Measurements from ENCODE around the gene NDUFV3.
"Not testable (repeated sequence)": the region's sequence is repeated elsewhere in the genome, so short reads cannot be mapped to it uniquely, and the experiment has no call there.

Gene NDUFV3

GRCh38 chr21:42846221-42846620, 46.9 kb upstream of the NDUFV3 start:
- no peak overlapping the region for H3K4me2 ChIP-seq (ENCODE audit: low read length)
- no peaks in the 10 kb centered on the region for H3K27me3 ChIP-seq (ENCODE audit: control insufficient read depth, low read length)
- H3K9me2 ChIP-seq (replicated peaks; ENCODE audit: control insufficient read depth, low read length): no peaks in the 10 kb centered on the region
- H4K20me1 ChIP-seq (ENCODE audit: control insufficient read depth, insufficient read depth, low read depth, low read length): peaks cover 4% of the 10 kb centered on the region; the same call in 1 of the 2 replicates
- H3K27ac ChIP-seq (ENCODE audit: low read depth, low read length): no peak overlapping the region
- H3K4me1 ChIP-seq (ENCODE audit: control insufficient read depth, low read length): no peaks in the 10 kb centered on the region
- H3K79me2 ChIP-seq (ENCODE audit: control insufficient read depth, low read length): peaks cover 78% of the 10 kb centered on the region
- H3K36me3 ChIP-seq (ENCODE audit: control insufficient read depth, low read length): peaks cover 88% of the 10 kb centered on the region
- H3K4me3 ChIP-seq (ENCODE audit: low read length): no peak overlapping the region
- no peaks in the 10 kb centered on the region for H3K9me3 ChIP-seq (ENCODE audit: control insufficient read depth, insufficient read depth, low read length)
- TF ChIP-seq CTCF (IDR thresholded peaks at IDR 0.05; ENCODE audit: low read depth, low read length, poor library complexity, severe bottlenecking) (no peak), EZH2phosphoT487 (IDR thresholded peaks at IDR 0.05; ENCODE audit: borderline replicate concordance, low read length) (no peak)
- no peaks in the 10 kb centered on the region for H3F3A ChIP-seq (ENCODE audit: control insufficient read depth, insufficient read depth)

- peaks cover 86% of the 10 kb centered on the region for H3K79me2 ChIP-seq (ENCODE audit: control insufficient read depth, low read length)
- H3K27ac ChIP-seq (ENCODE audit: low read depth, low read length): no peak overlapping the region
- no peak overlapping the region for H3K4me2 ChIP-seq (ENCODE audit: low read length)
- TF ChIP-seq EZH2phosphoT487 (IDR thresholded peaks at IDR 0.05; ENCODE audit: borderline replicate concordance, low read length) (no peak), CTCF (IDR thresholded peaks at IDR 0.05; ENCODE audit: low read depth, low read length, poor library complexity, severe bottlenecking) (no peak)
- no peaks in the 10 kb centered on the region for H3K4me1 ChIP-seq (ENCODE audit: control insufficient read depth, low read length)
- H3K9me2 ChIP-seq (replicated peaks; ENCODE audit: control insufficient read depth, low read length): no peaks in the 10 kb centered on the region
- H3K27me3 ChIP-seq (ENCODE audit: control insufficient read depth, low read length): no peaks in the 10 kb centered on the region
- H3F3A ChIP-seq (ENCODE audit: control insufficient read depth, insufficient read depth): no peaks in the 10 kb centered on the region
- no peak overlapping the region for H3K4me3 ChIP-seq (ENCODE audit: low read length)
- H3K36me3 ChIP-seq (ENCODE audit: control insufficient read depth, low read length): peaks cover 88% of the 10 kb centered on the region
- peaks cover 4% of the 10 kb centered on the region; the same call in 1 of the 2 replicates for H4K20me1 ChIP-seq (ENCODE audit: control insufficient read depth, insufficient read depth, low read depth, low read length)
- H3K9me3 ChIP-seq (ENCODE audit: control insufficient read depth, insufficient read depth, low read length): no peaks in the 10 kb centered on the region
Measured at GRCh38 chr21:42847051-42847707, 45.9 kb upstream of the NDUFV3 start.

- H3K9me2 ChIP-seq (replicated peaks; ENCODE audit: control insufficient read depth, low read length): no peaks in the 10 kb centered on the region
- H3K79me2 ChIP-seq (ENCODE audit: control insufficient read depth, low read length): peaks cover 84% of the 10 kb centered on the region
- H3K27ac ChIP-seq (ENCODE audit: low read depth, low read length): no peak overlapping the region
- H3K27me3 ChIP-seq (ENCODE audit: control insufficient read depth, low read length): no peaks in the 10 kb centered on the region
- no peaks in the 10 kb centered on the region for H3K9me3 ChIP-seq (ENCODE audit: control insufficient read depth, insufficient read depth, low read length)
- H3K36me3 ChIP-seq (ENCODE audit: control insufficient read depth, low read length): peaks cover 85% of the 10 kb centered on the region
- TF ChIP-seq EZH2phosphoT487 (IDR thresholded peaks at IDR 0.05; ENCODE audit: borderline replicate concordance, low read length) (no peak), CTCF (IDR thresholded peaks at IDR 0.05; ENCODE audit: low read depth, low read length, poor library complexity, severe bottlenecking) (no peak)
- no peak overlapping the region for H3K4me2 ChIP-seq (ENCODE audit: low read length)
- no peaks in the 10 kb centered on the region for H3F3A ChIP-seq (ENCODE audit: control insufficient read depth, insufficient read depth)
- H3K4me3 ChIP-seq (ENCODE audit: low read length): no peak overlapping the region
- H3K4me1 ChIP-seq (ENCODE audit: control insufficient read depth, low read length): no peaks in the 10 kb centered on the region
- peaks cover 4% of the 10 kb centered on the region; the same call in 1 of the 2 replicates for H4K20me1 ChIP-seq (ENCODE audit: control insufficient read depth, insufficient read depth, low read depth, low read length)
Measured at GRCh38 chr21:42847726-42848125, 45.4 kb upstream of the NDUFV3 start.

- not testable (repeated sequence) for H3K27ac ChIP-seq (ENCODE audit: low read depth, low read length); H3K9me2 ChIP-seq (replicated peaks; ENCODE audit: control insufficient read depth, low read length); H3K27me3 ChIP-seq (ENCODE audit: control insufficient read depth, low read length); H3K4me3 ChIP-seq (ENCODE audit: low read length); H4K20me1 ChIP-seq (ENCODE audit: control insufficient read depth, insufficient read depth, low read depth, low read length); H3K4me1 ChIP-seq (ENCODE audit: control insufficient read depth, low read length); H3K4me2 ChIP-seq (ENCODE audit: low read length); H3F3A ChIP-seq (ENCODE audit: control insufficient read depth, insufficient read depth); H3K9me3 ChIP-seq (ENCODE audit: control insufficient read depth, insufficient read depth, low read length)
- H3K79me2 ChIP-seq (ENCODE audit: control insufficient read depth, low read length): peaks cover 80% of the 10 kb centered on the region
- peaks cover 86% of the 10 kb centered on the region for H3K36me3 ChIP-seq (ENCODE audit: control insufficient read depth, low read length)
Measured at GRCh38 chr21:42848144-42848931, 44.8 kb upstream of the NDUFV3 start.
